Stimulated activated CD8-positive, alpha-beta memory T cell treated with anti-CD3 and anti-CD28 coated beads, Interleukin-2, amount 100 ng/mL, for 48 hours (primary cell): ENCODE data around the gene DCHS2.
"Not testable (repeated sequence)": the region's sequence is repeated elsewhere in the genome, so short reads cannot be mapped to it uniquely, and the experiment has no call there.

Source experiments
- DNase-seq, 2 donors: peaks; one replicate each; pipeline ENCODE4 v3.0.0-alpha.2; 2020; ENCODE audit warnings: low read depth in 2 of 2

The DCHS2 gene

DNA sequence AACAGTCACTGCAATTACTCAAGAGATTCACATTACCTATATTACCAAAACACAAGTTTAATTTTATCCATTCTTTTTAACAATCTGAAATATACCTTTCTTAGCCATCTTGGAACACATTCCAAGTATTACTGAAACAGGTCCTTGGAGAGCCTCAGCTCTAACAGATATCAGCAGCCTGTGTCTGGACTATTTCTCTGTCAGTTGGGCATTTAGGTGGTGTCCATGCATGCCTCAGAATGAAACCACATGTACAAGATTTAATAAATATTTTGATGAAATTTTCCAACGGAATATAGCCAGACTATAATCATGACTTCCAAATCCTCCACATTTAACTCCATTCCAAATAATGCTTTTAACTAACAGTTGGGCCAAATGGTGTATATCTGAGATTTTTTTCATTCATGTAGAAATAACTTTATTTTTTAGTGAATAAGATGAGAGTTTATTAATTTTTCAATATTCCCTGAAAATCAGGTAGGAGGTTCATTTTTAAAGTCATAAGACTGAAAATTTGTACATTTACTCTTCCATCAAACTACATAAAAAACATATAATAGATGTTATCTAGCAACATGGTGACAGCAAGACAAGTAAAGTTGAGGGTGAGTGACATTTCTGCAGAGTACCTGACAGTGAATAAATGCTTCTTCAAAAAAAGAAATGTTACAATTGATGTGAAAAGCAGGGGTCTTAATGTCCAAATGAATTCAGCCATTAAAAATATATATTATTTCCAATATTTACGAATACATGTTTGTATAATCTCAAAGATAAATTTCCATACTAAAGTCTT, 174.2 kb downstream of the DCHS2 start:
- DNase-seq, result no peak

DNA sequence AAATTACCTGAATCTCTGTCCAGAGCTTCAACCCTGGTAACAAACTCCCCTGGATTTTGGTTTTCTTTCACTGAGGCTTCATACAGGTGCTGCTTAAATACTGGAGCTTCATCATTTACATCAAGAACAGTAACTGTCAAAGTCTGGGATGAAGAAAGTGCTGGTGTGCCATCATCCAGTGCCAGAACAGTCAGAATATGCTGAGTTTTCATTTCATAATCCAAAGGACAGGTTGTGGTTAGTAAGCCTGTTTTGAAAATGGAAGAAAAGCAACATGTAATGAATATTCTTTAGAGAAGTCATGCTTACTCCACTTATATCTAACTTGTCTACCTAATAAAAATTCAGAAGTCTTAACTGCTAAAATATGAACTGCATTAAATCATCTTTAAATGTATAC, 175.9 kb downstream of the DCHS2 start:
- no peak for DNase-seq

DNA sequence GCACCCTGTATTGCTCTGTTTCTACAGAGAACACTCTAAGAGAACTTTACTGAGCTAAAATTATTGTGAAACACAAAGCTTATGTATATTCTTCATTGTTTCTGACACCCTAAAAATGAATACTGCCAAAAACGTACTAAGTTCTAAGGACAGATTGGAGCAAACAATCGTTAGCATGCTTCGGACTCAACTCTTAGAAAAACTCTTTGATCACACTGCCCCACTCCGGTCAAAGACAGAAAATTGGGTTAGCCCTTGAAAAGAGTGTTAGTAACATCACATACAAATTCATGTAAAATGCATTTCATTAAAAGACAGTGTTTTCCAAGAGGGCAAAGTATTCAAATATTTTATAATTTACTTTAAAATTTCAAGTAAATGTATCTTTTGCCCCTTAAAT, 177.4 kb downstream of the DCHS2 start:
- DNase-seq, result no peak

GRCh38 chr4:154313004-154313585, 178.5 kb downstream of the DCHS2 start:
- DNase-seq, result no peak

DNA sequence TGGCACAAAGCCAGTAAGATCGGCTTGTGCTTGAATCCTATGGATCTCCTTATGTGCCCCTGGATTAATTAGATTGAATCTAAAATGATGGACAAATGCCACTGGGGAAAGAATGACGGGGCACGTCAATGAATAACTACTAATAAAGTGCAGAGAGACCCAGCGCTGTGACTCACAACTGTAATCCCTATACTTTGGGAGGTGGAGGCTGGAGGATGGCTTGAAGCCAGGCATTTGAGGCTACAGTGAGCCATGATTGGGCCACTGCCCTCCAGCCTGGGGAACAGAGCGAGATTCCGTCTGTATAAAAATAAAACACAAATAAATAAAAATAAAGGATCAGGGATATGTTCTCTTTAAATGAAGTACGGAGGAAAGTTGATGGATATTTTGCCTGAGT, 179.4 kb downstream of the DCHS2 start:
- DNase-seq, result no peak

GRCh38 chr4:154310578-154310977, 181.0 kb downstream of the DCHS2 start:
- DNase-seq, result no peak

DNA sequence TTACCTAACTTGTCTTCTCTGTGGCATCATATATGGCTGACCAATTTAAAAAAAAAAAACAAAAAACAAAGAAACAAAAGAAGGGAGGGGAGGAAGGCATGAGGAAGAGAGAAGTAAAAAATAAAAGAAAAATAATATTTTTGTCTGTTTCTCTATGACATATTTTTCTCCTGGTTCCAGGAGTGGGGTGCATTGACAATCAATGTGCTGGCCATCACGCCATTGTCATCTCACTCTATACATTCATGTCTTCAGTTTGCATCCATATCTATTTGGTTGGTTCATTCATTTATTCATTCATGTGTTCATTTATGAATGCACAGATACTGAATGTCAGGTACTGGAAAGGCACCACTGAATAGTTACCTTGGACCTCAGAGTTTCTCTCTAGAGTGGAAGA, 183.4 kb downstream of the DCHS2 start:
- no peak for DNase-seq

- DNase-seq, result no peak
Observed at GRCh38 chr4:154307451-154307850, 184.1 kb downstream of the DCHS2 start.

DNA sequence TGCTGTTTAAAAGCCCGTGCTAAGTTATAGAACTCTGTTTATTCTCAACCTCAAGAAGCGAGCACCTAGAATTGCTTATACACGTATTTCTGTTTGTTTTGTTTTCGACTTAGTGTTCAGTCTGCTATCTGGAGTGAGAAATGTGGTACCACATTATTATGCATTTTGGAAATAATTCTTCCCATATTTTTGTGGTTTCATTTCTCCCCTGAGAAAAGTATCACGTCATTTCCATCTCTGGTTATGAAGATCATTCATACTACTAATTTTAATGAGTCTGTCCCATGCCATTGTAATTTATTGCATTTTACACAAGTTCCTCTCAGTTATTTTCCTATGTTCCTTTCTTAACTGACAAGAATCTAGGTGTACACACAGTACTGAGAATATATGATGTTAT, 186.0 kb downstream of the DCHS2 start:
- DNase-seq, result no peak

DNA sequence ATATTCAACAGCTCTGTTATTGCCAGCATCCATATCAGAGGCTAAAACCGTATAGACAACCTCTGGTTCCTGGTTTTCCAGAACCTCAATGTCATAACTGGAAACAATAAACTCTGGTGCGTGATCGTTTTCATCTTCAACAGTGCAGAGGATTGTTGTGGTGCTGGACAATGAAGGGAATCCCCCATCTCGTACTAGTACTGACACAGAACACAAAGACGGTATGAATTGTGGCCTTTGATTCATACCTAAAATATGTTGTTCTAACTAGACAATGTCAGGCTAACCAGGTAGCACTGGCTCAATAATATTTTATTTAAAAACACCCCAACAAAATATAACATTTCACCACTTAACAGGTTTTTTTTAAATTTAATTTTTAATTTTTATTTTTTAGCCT, 186.9 kb downstream of the DCHS2 start:
- no peak for DNase-seq

DNA sequence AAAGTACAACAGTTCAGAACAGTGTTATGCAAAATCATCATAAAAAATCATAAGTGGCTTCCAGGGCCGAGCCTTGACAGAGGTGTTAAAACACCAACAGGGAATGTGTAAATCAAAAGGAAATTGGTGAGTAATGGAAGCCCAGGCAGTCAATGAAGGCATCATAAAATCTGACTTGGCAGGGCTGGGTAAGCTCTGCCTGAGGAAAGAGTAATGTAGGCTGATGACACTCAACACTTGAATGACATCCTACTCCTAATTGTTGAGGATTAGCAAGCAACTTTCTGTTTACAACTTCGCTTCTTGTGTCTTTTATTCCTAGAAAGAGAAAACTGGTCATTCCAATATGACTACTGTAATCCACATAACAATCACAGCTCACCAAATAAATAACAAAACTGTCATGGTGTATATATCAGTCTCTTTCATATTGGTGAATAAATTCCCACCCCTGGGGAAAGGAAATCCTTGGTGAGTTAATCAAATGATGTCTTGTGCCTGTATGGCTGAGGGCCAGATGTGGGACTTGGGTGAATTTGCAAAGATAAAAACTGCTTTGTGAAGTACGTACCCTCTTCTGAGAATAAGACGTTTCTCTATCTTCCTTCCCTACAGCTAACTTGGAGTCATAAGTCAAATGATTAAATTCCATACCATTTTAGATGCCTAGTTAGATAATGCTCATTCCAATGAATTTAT, 196.8 kb downstream of the DCHS2 start:
- DNase-seq, result no peak

- DNase-seq, result no peak
Observed at GRCh38 chr4:154293427-154293826, 198.2 kb downstream of the DCHS2 start.

DNA sequence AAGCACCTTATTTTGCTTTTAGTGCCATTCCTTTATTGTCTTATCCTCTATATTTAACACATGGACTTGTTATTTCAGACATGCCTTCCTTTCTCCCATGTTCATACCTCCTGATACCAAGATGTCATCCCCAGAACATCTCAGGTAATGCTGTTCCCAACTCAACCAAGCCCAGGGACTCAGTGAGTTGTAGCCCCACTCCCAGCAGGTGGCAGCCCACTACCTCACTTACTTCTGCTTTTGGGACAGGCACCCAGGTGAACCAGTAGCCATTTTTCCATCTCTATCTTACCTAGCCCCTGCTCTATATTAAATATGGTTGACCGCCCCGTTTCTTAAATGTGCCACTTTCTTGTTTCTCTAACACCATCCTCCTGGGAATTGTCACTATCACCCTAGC, 199.0 kb downstream of the DCHS2 start:
- no peak for DNase-seq

- no peak for DNase-seq
Observed at GRCh38 chr4:154277172-154277571, 214.4 kb downstream of the DCHS2 start.

GRCh38 chr4:154276496-154276895, 215.1 kb downstream of the DCHS2 start:
- no peak for DNase-seq

DNA sequence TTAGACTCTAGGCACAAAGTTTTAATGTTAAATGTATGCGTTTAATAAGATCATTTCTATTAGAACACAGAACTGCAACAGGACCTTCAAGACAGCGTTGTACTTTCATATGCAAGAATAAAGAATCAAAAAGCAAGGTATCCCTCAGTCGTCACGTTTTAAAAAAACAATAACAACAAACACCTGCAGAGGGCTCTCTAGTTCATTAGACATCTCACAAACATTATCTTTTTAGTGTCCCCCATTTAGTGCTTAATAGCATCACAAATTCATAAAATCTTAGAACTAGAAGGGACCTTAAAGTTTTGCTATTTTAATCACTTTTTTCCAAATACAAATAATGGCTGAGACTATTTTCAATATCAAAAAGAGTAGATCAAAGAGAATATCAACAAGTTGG, 236.6 kb downstream of the DCHS2 start:
- DNase-seq, result no peak

- no peak for DNase-seq
Observed at GRCh38 chr4:154234576-154234975, 257.0 kb downstream of the DCHS2 start.

- DNase-seq, result no peak
Observed at GRCh38 chr4:154231806-154232478, 259.7 kb downstream of the DCHS2 start.

DNA sequence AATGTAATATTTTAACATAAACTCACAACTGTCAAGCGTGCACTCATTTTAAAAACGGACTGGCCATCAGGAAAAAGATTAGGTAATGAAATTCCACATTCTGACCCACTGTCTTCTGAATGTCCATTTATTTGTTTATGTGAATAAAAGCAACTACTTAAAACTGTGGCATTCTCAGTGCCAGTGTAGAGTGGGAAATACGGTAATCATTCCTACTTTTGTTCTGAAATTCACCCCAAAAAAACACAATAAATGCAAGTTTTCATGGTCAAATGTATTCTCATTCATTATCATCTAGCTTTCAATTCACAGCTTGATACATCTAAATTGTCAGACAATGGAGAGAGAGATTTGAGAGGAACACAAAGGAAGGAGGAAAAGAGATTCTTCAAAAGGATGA, 260.9 kb downstream of the DCHS2 start:
- no peak for DNase-seq

GRCh38 chr4:154230091-154230490, 261.5 kb downstream of the DCHS2 start:
- no peak for DNase-seq

GRCh38 chr4:154222875-154223274, 268.7 kb downstream of the DCHS2 start:
- DNase-seq, result no peak

DNA sequence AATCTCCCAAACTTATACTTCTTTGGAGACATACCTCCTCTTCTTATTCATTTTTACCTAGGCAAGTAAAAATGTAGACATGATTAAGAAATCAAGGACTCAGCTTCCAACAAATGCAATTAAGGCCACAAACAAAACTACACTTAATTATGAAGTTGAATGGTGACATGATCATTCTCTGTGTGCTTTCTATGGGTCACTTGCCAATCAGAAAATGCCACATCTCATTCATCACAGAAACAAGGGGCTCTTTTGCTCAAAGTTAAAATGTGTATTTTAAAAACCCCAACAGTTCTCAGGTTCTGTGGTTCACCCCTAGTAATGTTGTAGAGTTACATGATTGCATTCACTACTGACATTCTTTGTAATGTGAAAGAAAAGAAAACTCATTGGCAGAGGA, 273.5 kb downstream of the DCHS2 start:
- DNase-seq, result no peak

DNA sequence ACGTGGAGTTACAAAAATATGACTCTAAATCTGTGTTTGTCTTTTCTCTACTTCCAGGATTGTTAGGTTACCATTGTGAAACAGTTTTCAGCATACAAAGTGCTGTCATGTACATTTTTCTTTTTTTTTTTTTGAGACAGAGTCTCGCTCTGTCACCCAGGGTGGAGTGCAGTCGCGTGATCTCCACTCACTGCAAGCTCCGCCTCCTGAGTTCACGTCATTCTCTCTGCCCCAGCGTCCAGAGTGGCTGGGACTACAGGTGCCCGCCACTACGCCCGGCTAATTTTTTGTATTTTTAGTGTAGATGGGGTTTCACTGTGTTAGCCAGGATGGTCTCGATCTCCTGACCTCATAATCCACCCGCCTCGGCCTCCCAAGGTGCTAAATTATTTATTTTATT, 274.2 kb downstream of the DCHS2 start:
- DNase-seq, result not testable (repeated sequence)
